D341Med (cell line): Measurements from ENCODE around the gene HNMT.

Experiments
- DNase-seq: peaks from one replicate; pipeline ENCODE4 v3.0.0; 2012; ENCODE audit warnings: low spot score

The HNMT gene

GRCh38 chr2:138058427-138058826, 94.2 kb downstream of the HNMT start:
- DNase-seq = no peak

- DNase-seq = no peak
Measured at GRCh38 chr2:138059487-138060300, 95.4 kb downstream of the HNMT start.

GRCh38 chr2:138060301-138060635, 96.0 kb downstream of the HNMT start:
- DNase-seq = no peak

GRCh38 chr2:138061961-138062360, 97.7 kb downstream of the HNMT start:
- no peak for DNase-seq

- no peak for DNase-seq
Measured at GRCh38 chr2:138063181-138063580, 98.9 kb downstream of the HNMT start.
